ENCODE measurements around the gene PLSCR5.
A peak's percentile ranks its signal among the peaks of the same experiment; 100 is the strongest.

- TF ChIP-seq CTCF (IDR thresholded peaks at IDR 0.05) (peak in 2 of 3 experiments; percentile 32 to 36), POLR2AphosphoS5 (IDR thresholded peaks at IDR 0.05) (no peak), POLR2A (IDR thresholded peaks at IDR 0.05; ENCODE audit: low read depth) (no peak)
These were observed 33.6 kb upstream of the PLSCR5 start for GRCh38 chr3:146638718-146639117.
